ENCODE measurements around the gene CACNA2D3.
"Not testable (repeated sequence)": the region's sequence is repeated elsewhere in the genome, so short reads cannot be mapped to it uniquely, and the experiment has no call there.

The CACNA2D3 gene

GRCh38 chr3:54950391-54951003 is 828.1 kb downstream of the CACNA2D3 start:
- ATAC-seq: no peak

GRCh38 chr3:54951405-54951804 is 829.1 kb downstream of the CACNA2D3 start:
- no peak for ATAC-seq

DNA sequence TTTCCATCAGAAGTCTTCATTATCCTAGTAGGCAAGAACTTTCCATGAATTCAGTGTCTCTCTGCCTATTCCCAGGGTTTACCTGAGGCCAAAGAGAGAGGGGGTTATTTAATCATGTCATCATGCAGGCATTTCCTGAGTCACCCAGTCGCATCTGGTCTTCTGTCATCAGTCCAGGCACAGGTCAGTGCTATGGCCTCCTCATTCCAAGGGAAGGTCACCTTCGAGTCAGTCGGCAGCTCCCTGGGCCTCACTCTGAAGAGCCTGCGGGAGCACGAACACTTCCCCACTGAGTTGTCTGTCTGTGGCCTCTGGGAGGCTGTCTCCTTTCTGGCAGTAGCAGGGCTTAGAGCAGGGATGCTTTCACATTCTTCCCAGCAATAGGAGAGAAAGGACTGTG is 831.7 kb downstream of the CACNA2D3 start:
- ATAC-seq: no peak

GRCh38 chr3:54954521-54954920 is 832.2 kb downstream of the CACNA2D3 start:
- no peak for ATAC-seq

DNA sequence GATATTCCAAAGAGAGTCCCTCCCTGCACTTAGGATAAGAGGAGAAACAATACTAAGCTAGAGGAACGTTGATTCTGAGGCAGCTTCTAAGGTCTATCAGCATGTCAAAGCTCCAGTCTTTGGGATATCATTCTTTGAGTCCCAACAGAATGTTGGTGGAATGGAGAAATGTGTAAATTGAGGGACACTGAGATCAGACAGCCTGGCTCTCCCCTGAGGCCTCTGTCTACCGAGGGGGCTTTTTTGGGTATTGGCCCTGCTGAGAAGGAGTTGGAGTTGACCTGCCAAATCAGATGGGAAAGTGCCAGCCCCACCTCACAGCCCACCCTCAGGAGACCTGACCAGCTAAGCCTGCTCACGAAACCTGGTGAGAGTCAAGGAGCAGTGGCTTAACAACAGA is 833.1 kb downstream of the CACNA2D3 start:
- no peak for ATAC-seq

- ATAC-seq: no peak
These were observed 833.6 kb downstream of the CACNA2D3 start for GRCh38 chr3:54955941-54956340.

- ATAC-seq: no peak
These were observed 835.4 kb downstream of the CACNA2D3 start for GRCh38 chr3:54957711-54958110.

- ATAC-seq: no peak
These were observed 837.7 kb downstream of the CACNA2D3 start for GRCh38 chr3:54960082-54960481.

- no peak for ATAC-seq
These were observed 838.3 kb downstream of the CACNA2D3 start for GRCh38 chr3:54960701-54961100.

- ATAC-seq: no peak
These were observed 839.8 kb downstream of the CACNA2D3 start for GRCh38 chr3:54962200-54962599.

- no peak for ATAC-seq
These were observed 841.3 kb downstream of the CACNA2D3 start for GRCh38 chr3:54963641-54964040.

- no peak for ATAC-seq
These were observed 841.7 kb downstream of the CACNA2D3 start for GRCh38 chr3:54964081-54964480.

DNA sequence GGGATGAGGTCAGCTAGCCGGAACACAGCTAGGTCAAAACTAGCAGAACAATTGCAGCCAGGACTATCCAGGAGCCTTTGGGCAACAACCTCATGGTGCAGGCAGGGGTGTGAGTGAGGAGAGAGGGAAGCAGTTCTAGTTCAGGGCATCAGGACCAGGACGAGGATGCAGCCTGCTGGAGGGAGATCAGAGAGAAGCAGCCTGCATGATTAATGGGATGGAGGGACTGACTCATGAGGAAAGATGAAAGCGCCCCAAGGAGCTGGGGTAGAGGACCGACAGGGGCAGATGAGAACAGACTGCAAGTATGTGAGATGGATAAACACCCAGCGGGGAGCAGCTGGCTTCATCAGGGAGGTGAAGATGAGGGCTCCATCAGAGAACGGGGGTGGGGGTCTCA is 843.4 kb downstream of the CACNA2D3 start:
- no peak for ATAC-seq

DNA sequence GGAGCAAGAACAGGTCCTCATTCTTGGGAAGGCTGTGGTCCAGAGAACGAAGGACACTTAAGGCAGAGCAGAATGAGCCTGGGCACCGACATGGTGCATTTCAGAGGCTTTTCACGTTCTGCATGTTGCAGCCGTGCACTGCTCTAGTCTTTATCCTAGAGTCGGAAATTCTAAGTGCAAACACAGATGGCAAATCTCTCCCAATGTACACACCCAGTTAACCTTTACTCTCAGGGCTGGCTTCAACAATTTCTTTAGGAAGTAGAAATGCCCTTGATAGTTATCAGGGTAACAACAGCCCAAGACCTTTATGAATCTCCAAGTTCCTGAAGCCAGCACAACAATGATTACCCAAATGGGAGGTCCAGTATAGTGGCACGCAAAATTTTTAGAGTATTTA is 844.6 kb downstream of the CACNA2D3 start:
- no peak for ATAC-seq

DNA sequence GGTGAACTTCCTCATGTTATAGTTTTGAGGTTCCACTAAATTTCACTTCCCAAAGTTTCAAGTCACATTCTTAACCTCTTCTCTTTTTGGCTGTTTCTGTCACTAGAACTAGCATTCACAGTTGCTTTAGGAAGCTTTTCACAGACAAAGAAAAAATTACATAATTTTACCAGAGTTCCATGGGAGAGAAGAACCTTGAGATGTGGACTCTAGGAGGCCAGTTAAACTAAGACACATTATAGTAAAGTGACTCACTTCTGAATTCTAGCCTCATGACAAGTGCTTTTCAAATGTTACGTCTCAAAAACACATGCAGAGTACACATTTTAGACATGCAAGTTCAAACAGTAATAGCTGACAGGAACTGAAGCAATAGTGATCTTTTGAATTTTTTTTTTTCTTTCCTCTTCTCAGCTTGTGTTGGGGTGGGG is 845.4 kb downstream of the CACNA2D3 start:
- no peak for ATAC-seq

DNA sequence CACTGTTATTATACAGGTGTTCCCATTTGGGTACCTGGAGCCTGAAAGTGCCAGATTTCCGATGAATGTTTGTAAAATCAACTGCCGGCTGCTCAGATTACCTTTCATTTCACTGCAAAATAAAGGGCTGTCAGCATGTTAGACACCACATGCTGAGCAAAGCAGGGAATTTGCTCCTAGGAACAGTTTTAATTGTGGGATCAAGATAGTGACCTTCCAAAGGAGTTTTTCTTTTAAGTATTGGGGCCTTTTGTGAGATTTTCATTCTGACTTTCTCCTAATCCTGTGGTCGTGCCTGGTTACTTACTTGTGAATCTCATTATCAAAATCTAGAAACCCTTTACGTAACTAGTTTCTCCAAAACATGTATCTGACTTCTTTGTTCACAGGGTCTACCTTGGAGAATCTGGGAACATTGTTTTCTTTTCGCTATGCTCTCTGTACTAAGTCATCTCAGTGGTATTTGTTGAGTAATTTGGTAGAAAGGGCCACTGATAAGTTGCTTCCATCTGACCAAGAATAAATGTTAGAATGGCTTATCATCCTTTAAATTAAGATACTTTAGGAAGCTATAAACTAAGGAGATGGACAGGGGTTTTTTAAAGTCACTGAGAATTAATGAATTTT is 846.3 kb downstream of the CACNA2D3 start:
- no peak for ATAC-seq

GRCh38 chr3:54969652-54970051 is 847.3 kb downstream of the CACNA2D3 start:
- ATAC-seq: no peak

GRCh38 chr3:54970895-54971294 is 848.5 kb downstream of the CACNA2D3 start:
- ATAC-seq: no peak

- ATAC-seq: no peak
These were observed 855.1 kb downstream of the CACNA2D3 start for GRCh38 chr3:54977439-54977838.

GRCh38 chr3:54977946-54978345 is 855.6 kb downstream of the CACNA2D3 start:
- not testable (repeated sequence) for ATAC-seq

- no peak for ATAC-seq
These were observed 860.5 kb downstream of the CACNA2D3 start for GRCh38 chr3:54982807-54983206.

DNA sequence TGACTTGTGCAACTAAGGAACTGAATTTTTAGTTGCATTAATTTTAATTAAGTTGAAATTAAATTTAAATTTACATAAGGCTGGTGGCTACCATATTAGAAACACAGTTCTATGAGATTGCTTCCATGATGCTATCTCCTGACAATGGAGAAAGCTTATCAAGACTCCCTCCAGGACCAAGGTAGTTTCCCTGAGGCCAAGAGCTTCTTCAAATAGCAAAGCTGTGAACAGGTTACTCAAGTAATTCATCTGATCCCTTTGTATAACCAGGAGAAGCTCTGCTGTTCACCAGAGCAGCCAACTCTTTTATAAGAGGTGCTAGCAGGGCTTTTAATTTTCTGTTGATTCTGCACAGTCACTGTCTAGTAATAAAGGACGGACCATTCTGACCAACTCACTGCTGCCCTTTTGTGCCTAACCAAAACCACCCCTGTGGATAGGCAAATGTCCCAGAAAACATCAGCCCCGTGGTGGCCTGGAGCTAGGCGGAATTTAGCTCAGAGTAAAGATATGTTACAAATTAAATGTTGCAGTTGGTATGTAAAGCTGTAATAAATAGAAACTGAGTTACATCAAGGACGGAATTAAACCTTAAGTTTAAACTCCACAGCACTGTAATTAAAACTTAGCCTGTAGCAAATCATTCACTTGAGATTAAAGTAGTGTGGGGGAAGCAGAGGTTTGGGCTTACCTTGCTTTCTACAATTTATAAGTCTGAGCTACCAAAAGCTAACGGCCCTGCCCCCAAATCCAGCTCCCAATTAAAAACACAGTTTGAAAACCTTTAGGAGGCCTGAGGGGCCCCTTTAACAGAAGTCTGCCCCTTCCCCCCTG is 861.1 kb downstream of the CACNA2D3 start:
- ATAC-seq: no peak

GRCh38 chr3:54985856-54986255 is 863.5 kb downstream of the CACNA2D3 start:
- no peak for ATAC-seq

GRCh38 chr3:54986294-54986693 is 863.9 kb downstream of the CACNA2D3 start:
- no peak for ATAC-seq
